CD8-positive, alpha-beta memory T cell (primary cell): ENCODE data around the gene DRD3. TPM values are rescaled to one million over a fixed set of nuclear protein-coding genes. Genes with fewer than 3 reads are reported as not detected.

ENCODE experiments used
- CTCF ChIA-PET: fragments of 350-600 bp; sonication (Branson Sonifier 250); formaldehyde crosslinking; loops from one replicate; lab custom pipeline; 2021; ENCODE audit warnings: antibody characterized with exemption; lab: Charles Lee
- POLR2A ChIA-PET: fragments of 350-600 bp; sonication (Branson Sonifier 250); formaldehyde crosslinking; loops from one replicate; lab custom pipeline; 2021; ENCODE audit warnings: antibody characterized with exemption; lab: Charles Lee
- DNase-seq, 5 donors: peaks; one replicate each; pipeline versions ENCODE4 v3.0.0 to v3.0.0-alpha.2; 2020 to 2022; ENCODE audit warnings: mixed read lengths in 1 of 5
- H3K27ac ChIP-seq: one replicate; pipeline ENCODE4 v1.7.0; 2013; ENCODE audit warnings: low read depth, mild to moderate bottlenecking, low read length, moderate library complexity
- H3K27me3 ChIP-seq: 2 replicates; pipeline ENCODE4 v1.7.0; 2013; ENCODE audit warnings: low read length, mild to moderate bottlenecking; ENCODE audit not compliant: insufficient read depth, poor library complexity, severe bottlenecking
- H3K36me3 ChIP-seq: 2 replicates; pipeline ENCODE4 v1.7.0; 2013; ENCODE audit warnings: mild to moderate bottlenecking, low read length, moderate library complexity; ENCODE audit not compliant: insufficient read depth
- H3K4me1 ChIP-seq: 2 replicates; pipeline ENCODE4 v1.7.0; 2013; ENCODE audit warnings: mild to moderate bottlenecking, low read length, moderate library complexity; ENCODE audit not compliant: insufficient read depth
- H3K4me3 ChIP-seq: 2 replicates; pipeline ENCODE4 v1.7.0; 2013; ENCODE audit warnings: mild to moderate bottlenecking, low read length
- H3K9me3 ChIP-seq: 2 replicates; pipeline ENCODE4 v1.7.0; 2013; ENCODE audit warnings: mild to moderate bottlenecking, low read length
- H3K27ac Mint-ChIP-seq, 8 donors: one replicate each; pipeline ENCODE4 v1.8.0; 2020 to 2021; ENCODE audit warnings: mixed read lengths in 8 of 8, mild to moderate bottlenecking in 6 of 8, inconsistent platforms in 3 of 8, moderate library complexity in 3 of 8
- H3K27me3 Mint-ChIP-seq, 2 donors: one replicate each; pipeline ENCODE4 v1.8.0; 2020 to 2021; ENCODE audit warnings: mixed read lengths in 2 of 2, mild to moderate bottlenecking in 1 of 2, moderate library complexity in 1 of 2
- H3K36me3 Mint-ChIP-seq, 3 donors: one replicate each; pipeline ENCODE4 v1.8.0; 2020 to 2021; ENCODE audit warnings: mixed read lengths in 3 of 3, inconsistent platforms in 1 of 3, mild to moderate bottlenecking in 1 of 3
- H3K4me1 Mint-ChIP-seq, 3 donors: one replicate each; pipeline ENCODE4 v1.8.0; 2020 to 2021; ENCODE audit warnings: mixed read lengths in 3 of 3, inconsistent platforms in 1 of 3, mild to moderate bottlenecking in 1 of 3
- H3K4me3 Mint-ChIP-seq, 7 donors: one replicate each; pipeline ENCODE4 v1.8.0; 2020 to 2021; ENCODE audit warnings: mixed read lengths in 7 of 7, mild to moderate bottlenecking in 6 of 7, moderate library complexity in 4 of 7, inconsistent platforms in 2 of 7
- H3K9me3 Mint-ChIP-seq, 5 donors: one replicate each; pipeline ENCODE4 v1.8.0; 2020 to 2022; ENCODE audit warnings: mixed read lengths in 5 of 5, mild to moderate bottlenecking in 3 of 5, moderate library complexity in 2 of 5, inconsistent platforms in 1 of 5
- polyA plus RNA-seq: library from polyadenylated mRNA; unstranded; fragments of 300-500 nt; fragmentation: Illumina TruSeq; gene quantifications from one replicate; pipeline ENCODE4 v1.2.3, GENCODE V29; 2021
- total RNA-seq, 2 experiments: library from RNA; stranded (reverse); gene quantifications; one replicate each; pipeline ENCODE4 v1.2.3, GENCODE V29; 2021

The DRD3 gene
- total and polyA plus RNA-seq, 3 experiments from 2014 or later, result 0.13 TPM; not detected in 2

DNA sequence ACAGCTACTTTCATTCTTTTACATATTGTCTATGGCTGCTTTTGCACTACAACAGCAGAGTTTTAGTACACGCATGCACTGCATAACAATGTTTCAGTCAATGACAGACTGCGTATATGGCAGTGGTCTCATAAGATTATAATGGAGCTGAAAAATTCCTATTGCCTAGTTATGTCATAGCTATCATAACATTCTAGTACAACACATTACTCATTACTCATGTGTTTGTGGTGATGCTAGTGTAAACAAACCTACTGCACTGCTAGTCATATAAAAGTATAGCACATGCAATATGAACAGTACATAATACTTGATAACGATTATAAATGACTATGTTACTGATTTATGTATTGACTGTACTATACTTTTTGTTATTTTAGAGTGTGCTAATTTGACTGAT is 74.4 kb downstream of the DRD3 start:
- no peaks in the 10 kb centered on the region for H3K36me3 ChIP-seq
- H3K36me3 Mint-ChIP-seq, result no peaks in the 10 kb centered on the region
- ChIA-PET CTCF (no interaction called here), POLR2A (interaction anchor here (0.7 kb wide), 1 partner anchor 168 kb away, joined by 4 read pairs; no protein-coding TSS in a partner anchor)
- no peak for DNase-seq
- no peak overlapping the region for H3K4me3 Mint-ChIP-seq
- H3K27ac Mint-ChIP-seq, result no peak overlapping the region
- no peaks in the 10 kb centered on the region for H3K9me3 ChIP-seq
- H3K4me1 ChIP-seq, result no peaks in the 10 kb centered on the region
- no peaks in the 10 kb centered on the region for H3K4me1 Mint-ChIP-seq
- no peak overlapping the region for H3K27ac ChIP-seq
- peaks cover 1 to 13% of the 10 kb centered on the region in 2 donors for H3K27me3 Mint-ChIP-seq
- no peak overlapping the region for H3K4me3 ChIP-seq
- H3K27me3 ChIP-seq, result no peaks in the 10 kb centered on the region
- H3K9me3 Mint-ChIP-seq, result no peaks in the 10 kb centered on the region

DNA sequence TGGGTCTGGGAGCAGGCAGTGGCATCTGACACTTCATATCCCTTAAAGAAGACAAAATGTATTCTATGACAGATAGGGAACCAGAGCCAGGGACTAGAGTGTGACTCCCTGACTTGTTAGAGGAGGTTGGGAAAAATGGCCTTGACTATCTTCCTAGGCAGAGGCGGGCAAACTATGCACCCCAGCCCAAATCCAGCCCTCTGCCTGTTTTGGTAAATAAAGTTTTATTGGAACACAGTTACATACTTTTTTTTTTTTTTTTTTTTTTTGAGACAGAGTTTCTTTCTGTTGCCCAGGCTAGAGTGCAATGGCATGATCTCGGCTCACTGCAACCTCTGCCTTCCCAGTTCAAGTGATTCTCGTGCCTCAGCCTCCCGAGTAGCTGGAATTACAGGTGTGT is 75.0 kb downstream of the DRD3 start:
- no peaks in the 10 kb centered on the region for H3K9me3 Mint-ChIP-seq
- H3K4me1 Mint-ChIP-seq, result no peaks in the 10 kb centered on the region
- H3K9me3 ChIP-seq, result no peaks in the 10 kb centered on the region
- no peak for DNase-seq
- H3K27ac Mint-ChIP-seq, result no peak overlapping the region
- H3K27ac ChIP-seq, result no peak overlapping the region
- ChIA-PET CTCF (no interaction called here), POLR2A (interaction anchor here (0.7 kb wide), 1 partner anchor 168 kb away, joined by 4 read pairs; no protein-coding TSS in a partner anchor)
- no peak overlapping the region for H3K4me3 ChIP-seq
- H3K4me3 Mint-ChIP-seq, result no peak overlapping the region
- no peaks in the 10 kb centered on the region for H3K27me3 ChIP-seq
- H3K36me3 Mint-ChIP-seq, result no peaks in the 10 kb centered on the region
- H3K27me3 Mint-ChIP-seq, result peaks cover 1 to 10% of the 10 kb centered on the region in 2 donors
- no peaks in the 10 kb centered on the region for H3K36me3 ChIP-seq
- no peaks in the 10 kb centered on the region for H3K4me1 ChIP-seq

- DNase-seq, result no peak
- ChIA-PET CTCF (no interaction called here), POLR2A (no interaction called here)
- H3K4me3 Mint-ChIP-seq, result no peak overlapping the region
- Histone ChIP-seq H3K4me1 (no peaks in the 10 kb centered on the region), H3K4me3 (no peak overlapping the region), H3K27ac (no peak overlapping the region), H3K36me3 (no peaks in the 10 kb centered on the region), H3K9me3 (no peaks in the 10 kb centered on the region), H3K27me3 (no peaks in the 10 kb centered on the region)
- no peaks in the 10 kb centered on the region for H3K4me1 Mint-ChIP-seq
- H3K27ac Mint-ChIP-seq, result no peak overlapping the region
- no peaks in the 10 kb centered on the region for H3K36me3 Mint-ChIP-seq
- H3K27me3 Mint-ChIP-seq, result peaks cover 1 to 10% of the 10 kb centered on the region in 2 donors
- no peaks in the 10 kb centered on the region for H3K9me3 Mint-ChIP-seq
Observed at GRCh38 chr3:114103181-114103580, 75.7 kb downstream of the DRD3 start.

DNA sequence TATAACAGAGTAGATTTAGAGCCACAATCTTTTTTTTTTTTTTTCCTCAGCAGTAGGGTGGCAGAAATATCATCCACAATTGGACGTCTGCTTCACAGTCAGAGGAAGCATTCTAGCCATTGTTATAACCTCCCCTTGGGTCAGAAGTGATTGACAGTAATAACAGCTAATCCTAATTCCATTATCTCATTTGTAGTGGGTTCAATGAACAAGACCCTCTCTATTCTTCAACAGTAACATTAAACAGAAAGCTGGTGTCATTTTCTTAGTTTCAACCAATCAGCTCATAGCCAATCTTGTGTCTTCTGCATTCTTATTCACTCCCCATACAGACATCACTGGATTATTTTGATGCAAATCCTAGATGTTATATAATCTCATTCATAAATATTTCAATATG is 77.8 kb downstream of the DRD3 start:
- POLR2A ChIA-PET, result no interaction called here
- peaks cover 0 to 10% of the 10 kb centered on the region in 2 donors for H3K27me3 Mint-ChIP-seq
- H3K9me3 ChIP-seq, result no peaks in the 10 kb centered on the region
- no peak for DNase-seq
- H3K4me1 ChIP-seq, result no peaks in the 10 kb centered on the region
- no peak overlapping the region for H3K27ac Mint-ChIP-seq
- no peaks in the 10 kb centered on the region for H3K27me3 ChIP-seq
- H3K4me3 Mint-ChIP-seq, result no peak overlapping the region
- H3K4me1 Mint-ChIP-seq, result no peaks in the 10 kb centered on the region
- H3K27ac ChIP-seq, result no peak overlapping the region
- no peak overlapping the region for H3K4me3 ChIP-seq
- H3K36me3 Mint-ChIP-seq, result no peaks in the 10 kb centered on the region
- H3K9me3 Mint-ChIP-seq, result no peaks in the 10 kb centered on the region
- no peaks in the 10 kb centered on the region for H3K36me3 ChIP-seq
- CTCF ChIA-PET, result no interaction called here

- H3K27ac ChIP-seq, result no peak overlapping the region
- H3K4me1 ChIP-seq, result no peaks in the 10 kb centered on the region
- POLR2A ChIA-PET, result no interaction called here
- H3K4me3 ChIP-seq, result no peak overlapping the region
- Mint-ChIP-seq H3K4me3 (no peak overlapping the region), H3K9me3 (no peaks in the 10 kb centered on the region), H3K27me3 (peaks cover 2 to 5% of the 10 kb centered on the region in 2 donors), H3K36me3 (peaks cover 0 to 3% (median 0%) of the 10 kb centered on the region in 3 donors), H3K4me1 (peaks cover 0 to 4% (median 0%) of the 10 kb centered on the region in 3 donors), H3K27ac (no peak overlapping the region)
- DNase-seq, result no peak
- no peaks in the 10 kb centered on the region for H3K27me3 ChIP-seq
- CTCF ChIA-PET, result no interaction called here
- H3K36me3 ChIP-seq, result no peaks in the 10 kb centered on the region
- no peaks in the 10 kb centered on the region for H3K9me3 ChIP-seq
Observed at GRCh38 chr3:114095796-114096195, 83.1 kb downstream of the DRD3 start.

GRCh38 chr3:114093596-114093995 is 85.3 kb downstream of the DRD3 start:
- peak overlapping the region in 1 of 8 donors; percentile 17 for H3K27ac Mint-ChIP-seq
- CTCF ChIA-PET, result no interaction called here
- Histone ChIP-seq H3K4me1 (no peaks in the 10 kb centered on the region), H3K27me3 (no peaks in the 10 kb centered on the region), H3K27ac (no peak overlapping the region), H3K9me3 (no peaks in the 10 kb centered on the region), H3K4me3 (no peak overlapping the region), H3K36me3 (no peaks in the 10 kb centered on the region)
- DNase-seq, result no peak
- H3K4me1 Mint-ChIP-seq, result peaks cover 0 to 4% (median 0%) of the 10 kb centered on the region in 3 donors
- H3K4me3 Mint-ChIP-seq, result no peak overlapping the region
- POLR2A ChIA-PET, result no interaction called here
- H3K27me3 Mint-ChIP-seq, result peaks cover 0 to 2% of the 10 kb centered on the region in 2 donors
- H3K9me3 Mint-ChIP-seq, result no peaks in the 10 kb centered on the region
- H3K36me3 Mint-ChIP-seq, result peaks cover 0 to 3% (median 0%) of the 10 kb centered on the region in 3 donors

- CTCF ChIA-PET, result no interaction called here
Observed at GRCh38 chr3:114093016-114093380, 85.9 kb downstream of the DRD3 start.

DNA sequence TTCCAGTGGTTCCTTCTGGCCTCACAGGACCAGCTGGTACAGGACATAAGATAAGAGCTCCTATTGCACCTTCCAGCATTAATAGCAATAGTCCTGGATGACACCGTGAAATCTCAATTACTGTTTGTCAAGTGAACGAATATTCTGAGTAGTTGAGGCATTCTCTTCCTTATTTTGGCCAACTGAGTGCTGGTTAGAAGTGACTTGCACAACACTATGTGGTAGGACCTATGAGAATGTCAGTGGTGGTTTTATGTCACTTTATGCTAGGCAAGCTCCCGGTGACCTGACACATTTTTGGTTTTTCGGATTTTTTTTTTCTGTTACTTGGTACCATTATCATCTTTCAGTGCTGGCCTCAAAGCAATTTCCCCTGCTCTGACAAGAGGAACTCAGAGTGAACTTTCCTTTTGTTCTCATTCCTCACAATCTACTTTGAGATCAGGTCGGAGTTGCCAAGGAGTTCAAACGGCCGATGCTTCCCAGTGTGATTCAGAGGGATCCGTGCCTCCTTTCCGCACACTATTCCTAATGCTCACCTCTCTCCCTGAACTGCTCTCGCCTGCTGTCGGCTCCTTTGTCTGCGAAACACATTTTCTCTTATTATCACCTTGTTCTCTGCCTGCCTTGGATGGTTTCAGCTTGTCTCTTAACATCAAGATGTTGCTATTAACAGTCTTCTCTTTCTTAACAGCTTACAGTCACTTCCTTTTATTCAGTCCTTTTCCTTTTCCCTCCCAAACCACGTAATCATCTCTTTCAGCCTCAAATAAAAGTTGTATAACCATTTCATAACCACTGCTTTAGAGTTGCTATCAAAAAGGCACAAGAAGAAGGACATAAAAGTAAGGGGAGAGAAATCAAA is 86.5 kb downstream of the DRD3 start:
- no peaks in the 10 kb centered on the region for H3K9me3 Mint-ChIP-seq
- H3K27me3 Mint-ChIP-seq, result peaks cover 0 to 2% of the 10 kb centered on the region in 2 donors
- H3K27ac Mint-ChIP-seq, result peak overlapping the region in 1 of 8 donors; percentile 4
- DNase-seq, result no peak
- no peaks in the 10 kb centered on the region for H3K4me1 ChIP-seq
- peaks cover 4% of the 10 kb centered on the region for H3K36me3 ChIP-seq
- CTCF ChIA-PET, result no interaction called here
- H3K4me3 Mint-ChIP-seq, result no peak overlapping the region
- no peaks in the 10 kb centered on the region for H3K9me3 ChIP-seq
- H3K36me3 Mint-ChIP-seq, result peaks cover 5 to 10% (median 6%) of the 10 kb centered on the region in 3 donors
- H3K27me3 ChIP-seq, result no peaks in the 10 kb centered on the region
- H3K4me3 ChIP-seq, result no peak overlapping the region
- H3K4me1 Mint-ChIP-seq, result peaks cover 0 to 4% (median 0%) of the 10 kb centered on the region in 3 donors
- no peak overlapping the region for H3K27ac ChIP-seq
- POLR2A ChIA-PET, result no interaction called here

More at GRCh38 chr3:114093016-114093380, 85.9 kb downstream of the DRD3 start:
- no peak overlapping the region for H3K4me3 ChIP-seq
- Mint-ChIP-seq H3K27ac (no peak overlapping the region), H3K4me1 (peaks cover 0 to 4% (median 0%) of the 10 kb centered on the region in 3 donors), H3K27me3 (peaks cover 0 to 2% of the 10 kb centered on the region in 2 donors), H3K9me3 (no peaks in the 10 kb centered on the region), H3K4me3 (no peak overlapping the region), H3K36me3 (peaks cover 0 to 4% (median under 1%) of the 10 kb centered on the region in 3 donors)
- H3K36me3 ChIP-seq, result no peaks in the 10 kb centered on the region
- no peak for DNase-seq
- no peak overlapping the region for H3K27ac ChIP-seq
- POLR2A ChIA-PET, result no interaction called here
- no peaks in the 10 kb centered on the region for H3K9me3 ChIP-seq
- H3K4me1 ChIP-seq, result no peaks in the 10 kb centered on the region
- no peaks in the 10 kb centered on the region for H3K27me3 ChIP-seq
